H9 (cell line): ENCODE results near the gene RSBN1L. TPM values are rescaled to one million over a fixed set of nuclear protein-coding genes. Genes with fewer than 3 reads are reported as not detected.

ENCODE experiments used
- DNase-seq: peaks from one replicate; pipeline ENCODE4 v3.0.0-alpha.2; 2017
- H2AFZ ChIP-seq: one replicate; pipeline ENCODE4 v1.6.1; 2013; ENCODE audit warnings: mild to moderate bottlenecking, low read length, control low read depth, moderate library complexity
- H2AK5ac ChIP-seq: 2 replicates; pipeline ENCODE4 v1.6.1; 2013; ENCODE audit warnings: low read length, control low read depth, mixed read lengths; ENCODE audit not compliant: insufficient read length
- H2BK120ac ChIP-seq: one replicate; pipeline ENCODE4 v1.6.1; 2013; ENCODE audit warnings: low read depth, mild to moderate bottlenecking, low read length, control low read depth, inconsistent platforms; ENCODE audit not compliant: poor library complexity, severe bottlenecking
- H2BK12ac ChIP-seq: 2 replicates; pipeline ENCODE4 v1.6.1; 2013; ENCODE audit warnings: low read length, control low read depth, mixed read lengths, low read depth; ENCODE audit not compliant: insufficient read length
- H2BK15ac ChIP-seq: 2 replicates; pipeline ENCODE4 v1.6.1; 2013; ENCODE audit warnings: low read depth, low read length, control low read depth
- H2BK20ac ChIP-seq: one replicate; pipeline ENCODE4 v1.6.1; 2013; ENCODE audit warnings: low read depth, mild to moderate bottlenecking, low read length, control low read depth, inconsistent platforms; ENCODE audit not compliant: poor library complexity, severe bottlenecking
- H2BK5ac ChIP-seq: 2 replicates; pipeline ENCODE4 v1.6.1; 2013; ENCODE audit warnings: low read length, control low read depth, mixed read lengths; ENCODE audit not compliant: insufficient read length
- H3K14ac ChIP-seq: 2 replicates; pipeline ENCODE4 v1.6.1; 2013; ENCODE audit warnings: low read length, control low read depth; ENCODE audit not compliant: insufficient read depth
- H3K18ac ChIP-seq: 2 replicates; pipeline ENCODE4 v1.6.1; 2013; ENCODE audit warnings: low read depth, mild to moderate bottlenecking, mixed read lengths, low read length, control low read depth; ENCODE audit not compliant: insufficient read length
- H3K23ac ChIP-seq: 2 replicates; pipeline ENCODE4 v1.6.1; 2013; ENCODE audit warnings: low read length, control low read depth, mixed read lengths, low read depth; ENCODE audit not compliant: insufficient read length
- H3K23me2 ChIP-seq: 2 replicates; pipeline ENCODE4 v1.6.1; 2013; ENCODE audit warnings: low read depth, mild to moderate bottlenecking, mixed read lengths, low read length, control low read depth; ENCODE audit not compliant: insufficient read length, poor library complexity, severe bottlenecking
- H3K27ac ChIP-seq: 2 replicates; pipeline ENCODE4 v1.5.1; 2013; ENCODE audit warnings: low read length, control low read depth, mixed read lengths, low read depth; ENCODE audit not compliant: insufficient read length
- H3K27me3 ChIP-seq: 2 replicates; pipeline ENCODE4 v1.6.1; 2013; ENCODE audit warnings: low read length, control low read depth, inconsistent platforms; ENCODE audit not compliant: insufficient read depth
- H3K4ac ChIP-seq: 2 replicates; pipeline ENCODE4 v1.6.1; 2013; ENCODE audit warnings: low read depth, mild to moderate bottlenecking, control low read depth, inconsistent platforms, low read length, moderate library complexity
- H3K4me1 ChIP-seq: 2 replicates; pipeline ENCODE4 v1.6.1; 2013; ENCODE audit warnings: low read length, control low read depth, inconsistent platforms; ENCODE audit not compliant: insufficient read depth
- H3K4me2 ChIP-seq: 2 replicates; pipeline ENCODE4 v1.6.1; 2013; ENCODE audit warnings: low read length, control low read depth, mixed read lengths; ENCODE audit not compliant: insufficient read length, insufficient read depth
- H3K56ac ChIP-seq: 2 replicates; pipeline ENCODE4 v1.6.1; 2013; ENCODE audit warnings: low read depth, mild to moderate bottlenecking, mixed read lengths, low read length, control low read depth; ENCODE audit not compliant: insufficient read length
- H3K79me1 ChIP-seq: 2 replicates; pipeline ENCODE4 v1.6.1; 2013; ENCODE audit warnings: low read depth, mild to moderate bottlenecking, moderate library complexity, low read length, control low read depth, inconsistent platforms; ENCODE audit not compliant: insufficient read depth, poor library complexity, severe bottlenecking
- H3K79me2 ChIP-seq: 2 replicates; pipeline ENCODE4 v1.6.1; 2013; ENCODE audit warnings: low read length, control low read depth, inconsistent platforms; ENCODE audit not compliant: insufficient read depth
- H3K9ac ChIP-seq: 2 replicates; pipeline ENCODE4 v1.6.1; 2013; ENCODE audit warnings: low read length, control low read depth, mixed read lengths; ENCODE audit not compliant: insufficient read length; ENCODE audit errors: extremely low read depth
- H3K9me3 ChIP-seq: one replicate; pipeline ENCODE4 v1.6.1; 2013; ENCODE audit warnings: low read depth, low read length, inconsistent platforms; ENCODE audit not compliant: control insufficient read depth
- H3T11ph ChIP-seq: one replicate; pipeline ENCODE4 v1.6.1; 2013; ENCODE audit warnings: mild to moderate bottlenecking, low read length, control low read depth, inconsistent platforms
- H4K20me1 ChIP-seq: one replicate; pipeline ENCODE4 v1.6.1; 2013; ENCODE audit not compliant: control insufficient read depth, insufficient read length, insufficient read depth
- H4K5ac ChIP-seq: 2 replicates; pipeline ENCODE4 v1.6.1; 2013; ENCODE audit warnings: low read depth, mild to moderate bottlenecking, mixed read lengths, low read length, control low read depth; ENCODE audit not compliant: insufficient read length
- H4K8ac ChIP-seq: replicated peaks from 2 replicates; pipeline ENCODE4 v1.6.1; 2013; ENCODE audit warnings: low read length, control low read depth, mixed read lengths, low read depth; ENCODE audit not compliant: insufficient read length
- H4K91ac ChIP-seq: 2 replicates; pipeline ENCODE4 v1.6.1; 2013; ENCODE audit warnings: low read depth, mild to moderate bottlenecking, moderate library complexity, mixed read lengths, low read length, control low read depth; ENCODE audit not compliant: insufficient read length
- H3K27ac Mint-ChIP-seq, 3 experiments: 2 replicates in 2 of 3; 3 replicates in 1 of 3; pipeline ENCODE4 v1.8.0; 2020 to 2021; ENCODE audit warnings: mixed read lengths in 3 of 3, mild to moderate bottlenecking in 1 of 3, moderate library complexity in 1 of 3
- H3K27me3 Mint-ChIP-seq: 2 replicates; pipeline ENCODE4 v1.8.0; 2021; ENCODE audit warnings: low read depth, mild to moderate bottlenecking, moderate library complexity, mixed read lengths
- H3K36me3 Mint-ChIP-seq, 3 experiments: 2 replicates in 2 of 3; 3 replicates in 1 of 3; pipeline ENCODE4 v1.8.0; 2020 to 2021; ENCODE audit warnings: low read depth in 3 of 3, mixed read lengths in 3 of 3; ENCODE audit not compliant: insufficient read depth in 1 of 3
- H3K4me1 Mint-ChIP-seq, 2 experiments: 2 replicates each; pipeline ENCODE4 v1.8.0; 2020; ENCODE audit warnings: mixed read lengths in 2 of 2
- H3K4me3 Mint-ChIP-seq, 2 experiments: 2 replicates in 1 of 2; 3 replicates in 1 of 2; pipeline ENCODE4 v1.8.0; 2020 to 2021; ENCODE audit warnings: mild to moderate bottlenecking in 2 of 2, mixed read lengths in 2 of 2, moderate library complexity in 1 of 2
- H3K9me3 Mint-ChIP-seq, 2 experiments: 2 replicates in 1 of 2; 3 replicates in 1 of 2; pipeline ENCODE4 v1.8.0; 2020; ENCODE audit warnings: mild to moderate bottlenecking in 2 of 2, mixed read lengths in 2 of 2, moderate library complexity in 1 of 2
- WGBS: extraction: QIAGEN DNeasy Blood & Tissue Kit; methylation state at CpG from one replicate; pipeline ENCODE4 v1.1.7; 2013; ENCODE audit warnings: missing lambda C conversion rate, low lambda C conversion rate, mixed read lengths; ENCODE audit not compliant: insufficient read length; ENCODE audit errors: extremely low coverage; 5-methylcytosine and 5-hydroxymethylcytosine counted together
- total RNA-seq: library from RNA; stranded (reverse); gene quantifications from 2 replicates; pipeline ENCODE4 v1.2.1, GENCODE V29; 2021
- TF ChIP-seq, protein P1 (sequence below): fragments of 200-600 bp; sonication (generic); conservative IDR thresholded peaks from 3 replicates; pipeline ENCODE4 v1.8.0; 2021; ENCODE audit warnings: antibody characterized with exemption, mild to moderate bottlenecking

Gene RSBN1L
- total RNA-seq, 1 experiment from 2014 or later: 20.6 TPM

DNA sequence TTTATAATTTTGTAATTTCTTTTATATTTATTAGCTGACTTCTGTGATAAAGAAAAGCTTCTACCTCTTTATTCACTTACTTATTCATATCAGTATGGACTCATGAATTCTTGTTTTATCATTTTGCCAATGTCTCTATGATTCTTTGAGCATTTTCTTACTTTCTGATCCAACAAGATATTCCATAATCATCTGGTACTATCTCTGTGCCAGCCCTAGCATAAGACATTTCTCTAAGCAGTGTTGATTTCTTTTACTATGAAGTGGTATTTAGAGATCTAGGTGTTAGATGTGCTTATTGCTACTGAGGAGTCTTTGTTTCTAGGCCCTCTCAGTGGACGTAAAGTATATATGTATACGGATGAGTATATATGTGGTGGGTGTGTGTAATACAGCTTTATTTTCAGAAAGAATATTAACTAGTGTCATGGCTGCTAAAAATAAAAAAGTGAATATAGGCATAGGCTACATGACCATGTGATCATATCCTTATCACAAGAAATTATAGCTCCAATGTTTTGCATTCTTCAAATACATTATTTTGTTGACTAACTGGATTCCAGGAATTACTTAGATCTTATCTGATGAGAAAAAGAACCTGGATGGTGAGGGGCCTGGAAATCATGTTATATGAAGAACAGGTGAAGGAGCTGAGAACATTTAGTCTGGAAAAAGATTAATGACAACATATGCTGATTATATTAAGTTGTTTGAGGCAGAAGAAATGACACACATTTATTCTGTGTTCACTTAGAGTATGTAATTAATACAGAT, 115.4 kb downstream of the RSBN1L start:
- no peak overlapping the region for H3K23ac ChIP-seq
- TF ChIP-seq, protein P1, sequence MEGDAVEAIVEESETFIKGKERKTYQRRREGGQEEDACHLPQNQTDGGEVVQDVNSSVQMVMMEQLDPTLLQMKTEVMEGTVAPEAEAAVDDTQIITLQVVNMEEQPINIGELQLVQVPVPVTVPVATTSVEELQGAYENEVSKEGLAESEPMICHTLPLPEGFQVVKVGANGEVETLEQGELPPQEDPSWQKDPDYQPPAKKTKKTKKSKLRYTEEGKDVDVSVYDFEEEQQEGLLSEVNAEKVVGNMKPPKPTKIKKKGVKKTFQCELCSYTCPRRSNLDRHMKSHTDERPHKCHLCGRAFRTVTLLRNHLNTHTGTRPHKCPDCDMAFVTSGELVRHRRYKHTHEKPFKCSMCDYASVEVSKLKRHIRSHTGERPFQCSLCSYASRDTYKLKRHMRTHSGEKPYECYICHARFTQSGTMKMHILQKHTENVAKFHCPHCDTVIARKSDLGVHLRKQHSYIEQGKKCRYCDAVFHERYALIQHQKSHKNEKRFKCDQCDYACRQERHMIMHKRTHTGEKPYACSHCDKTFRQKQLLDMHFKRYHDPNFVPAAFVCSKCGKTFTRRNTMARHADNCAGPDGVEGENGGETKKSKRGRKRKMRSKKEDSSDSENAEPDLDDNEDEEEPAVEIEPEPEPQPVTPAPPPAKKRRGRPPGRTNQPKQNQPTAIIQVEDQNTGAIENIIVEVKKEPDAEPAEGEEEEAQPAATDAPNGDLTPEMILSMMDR: no peak
- H2AFZ ChIP-seq: no peak overlapping the region
- no peak overlapping the region for H3K56ac ChIP-seq
- H3K4ac ChIP-seq: no peak overlapping the region
- no peak overlapping the region for H3K4me3 Mint-ChIP-seq
- no peaks in the 10 kb centered on the region for H3K4me1 Mint-ChIP-seq
- H3K36me3 Mint-ChIP-seq: peaks cover 2 to 15% (median 5%) of the 10 kb centered on the region in 3 experiments; a peak in 6 of 7 replicates
- no peak overlapping the region for H2BK12ac ChIP-seq
- H3K23me2 ChIP-seq: no peaks in the 10 kb centered on the region
- peaks cover 11 to 16% of the 10 kb centered on the region in 2 experiments for H3K9me3 Mint-ChIP-seq
- WGBS: no CpG with 5 or more reads among the region's 2 CpGs
- H3K79me2 ChIP-seq: no peaks in the 10 kb centered on the region
- H3K27ac ChIP-seq: no peak overlapping the region
- H3K9ac ChIP-seq: no peak overlapping the region
- H3K79me1 ChIP-seq: no peaks in the 10 kb centered on the region
- H4K8ac ChIP-seq: no peak overlapping the region
- no peak overlapping the region for H4K5ac ChIP-seq
- H3K27me3 ChIP-seq: no peaks in the 10 kb centered on the region
- no peak overlapping the region for H2BK5ac ChIP-seq
- no peak overlapping the region for H3K4me2 ChIP-seq
- H2BK20ac ChIP-seq: no peak overlapping the region
- no peaks in the 10 kb centered on the region for H3K9me3 ChIP-seq
- no peak overlapping the region for H2BK15ac ChIP-seq
- H3K27me3 Mint-ChIP-seq: no peaks in the 10 kb centered on the region
- no peak overlapping the region for H2BK120ac ChIP-seq
- H3K27ac Mint-ChIP-seq: no peak overlapping the region
- no peak overlapping the region for H4K91ac ChIP-seq
- no peak overlapping the region for H3K14ac ChIP-seq
- H2AK5ac ChIP-seq: no peak overlapping the region
- no peak overlapping the region for H3T11ph ChIP-seq
- H3K18ac ChIP-seq: no peak overlapping the region
- H4K20me1 ChIP-seq: no peaks in the 10 kb centered on the region
- no peaks in the 10 kb centered on the region for H3K4me1 ChIP-seq
- no peak for DNase-seq
